Measurements from ENCODE around the gene PHACTR3.

DNA sequence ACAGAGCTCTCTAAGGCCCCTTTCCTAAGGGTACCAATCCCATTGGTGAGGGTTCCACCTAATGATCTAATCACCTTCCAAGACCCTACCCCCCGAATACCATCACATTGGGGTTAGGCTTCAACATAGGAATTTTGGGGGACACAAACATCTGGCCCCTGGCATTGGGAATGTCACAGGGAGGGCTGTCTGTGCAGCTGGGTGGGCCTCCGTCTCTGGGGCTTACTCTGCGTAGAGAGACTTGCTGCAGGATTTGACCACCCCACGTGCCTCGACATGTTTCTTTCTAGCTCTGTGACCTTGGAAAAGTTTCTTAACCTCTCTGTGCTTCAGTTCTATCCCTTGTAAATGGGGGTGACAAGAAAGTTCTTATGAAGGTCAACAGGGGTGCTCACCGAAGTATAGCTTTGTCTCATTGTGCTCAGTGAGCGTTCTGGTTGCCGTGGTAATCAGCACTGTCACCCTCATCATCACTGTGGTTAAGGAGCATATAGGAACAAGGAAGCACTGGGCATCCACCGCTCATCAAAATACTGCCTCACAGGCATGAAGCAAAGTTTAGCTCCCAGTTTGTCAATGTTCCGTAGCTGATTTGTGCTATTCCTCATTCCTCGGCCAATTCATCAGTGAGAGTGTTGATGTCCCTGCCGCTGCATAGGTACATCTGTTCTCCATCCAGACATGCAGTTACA lies 176.3 kb downstream of the PHACTR3 start:
- TF ChIP-seq, protein P1, sequence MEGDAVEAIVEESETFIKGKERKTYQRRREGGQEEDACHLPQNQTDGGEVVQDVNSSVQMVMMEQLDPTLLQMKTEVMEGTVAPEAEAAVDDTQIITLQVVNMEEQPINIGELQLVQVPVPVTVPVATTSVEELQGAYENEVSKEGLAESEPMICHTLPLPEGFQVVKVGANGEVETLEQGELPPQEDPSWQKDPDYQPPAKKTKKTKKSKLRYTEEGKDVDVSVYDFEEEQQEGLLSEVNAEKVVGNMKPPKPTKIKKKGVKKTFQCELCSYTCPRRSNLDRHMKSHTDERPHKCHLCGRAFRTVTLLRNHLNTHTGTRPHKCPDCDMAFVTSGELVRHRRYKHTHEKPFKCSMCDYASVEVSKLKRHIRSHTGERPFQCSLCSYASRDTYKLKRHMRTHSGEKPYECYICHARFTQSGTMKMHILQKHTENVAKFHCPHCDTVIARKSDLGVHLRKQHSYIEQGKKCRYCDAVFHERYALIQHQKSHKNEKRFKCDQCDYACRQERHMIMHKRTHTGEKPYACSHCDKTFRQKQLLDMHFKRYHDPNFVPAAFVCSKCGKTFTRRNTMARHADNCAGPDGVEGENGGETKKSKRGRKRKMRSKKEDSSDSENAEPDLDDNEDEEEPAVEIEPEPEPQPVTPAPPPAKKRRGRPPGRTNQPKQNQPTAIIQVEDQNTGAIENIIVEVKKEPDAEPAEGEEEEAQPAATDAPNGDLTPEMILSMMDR (conservative IDR thresholded peaks at IDR 0.05; ENCODE audit: low read depth, low read length), result no peak
- TF ChIP-seq EZH2 (IDR thresholded peaks at IDR 0.05; ENCODE audit: low read length, unreplicated experiment), result no peak
